PC-9 (cell line): Measurements from ENCODE around the gene KIFC1. TPM values are rescaled to one million over a fixed set of nuclear protein-coding genes. Genes with fewer than 3 reads are reported as not detected.
A peak's percentile ranks its signal among the peaks of the same experiment; 100 is the strongest.

Experiments used
- BruUV-seq: library from RNA; stranded (reverse); fragments of 400-500 nt; replicated peaks from 2 replicates; lab custom pipeline; 2021; lab: Mats Ljungman, UMichigan
- CTCF ChIA-PET: fragments of 300-600 bp; sonication (Branson Sonifier 250); formaldehyde crosslinking; loops from one replicate; lab custom pipeline; 2022; ENCODE audit warnings: antibody characterized with exemption; lab: Charles Lee
- POLR2A ChIA-PET: fragments of 300-600 bp; sonication (Branson Sonifier 250); formaldehyde crosslinking; loops from one replicate; lab custom pipeline; 2022; ENCODE audit warnings: antibody characterized with exemption; ENCODE audit not compliant: unreplicated experiment; lab: Charles Lee
- DNase-seq, 2 experiments: peaks; one replicate each; pipeline versions ENCODE4 v3.0.0 to v3.0.0-alpha.2; 2015 to 2022; ENCODE audit warnings: mixed read lengths in 1 of 2
- H2AFZ ChIP-seq: fragments of 200-600 bp; sonication (generic); 2 replicates; pipeline ENCODE4 v1.8.1; 2017; ENCODE audit warnings: antibody characterized with exemption
- H3F3A ChIP-seq: fragments of 200-600 bp; sonication (generic); 2 replicates; pipeline ENCODE4 v1.8.1; 2017; ENCODE audit warnings: antibody characterized with exemption, mild to moderate bottlenecking, low read depth; ENCODE audit not compliant: insufficient read depth
- H3K27ac ChIP-seq: fragments of 200-600 bp; sonication (generic); 2 replicates; pipeline ENCODE4 v1.6.1; 2016; ENCODE audit warnings: mixed run types
- H3K27me3 ChIP-seq: fragments of 200-600 bp; sonication (generic); 2 replicates; pipeline ENCODE4 v1.6.1; 2016; ENCODE audit warnings: low read depth, mixed run types; ENCODE audit not compliant: insufficient read depth
- H3K36me3 ChIP-seq: fragments of 200-600 bp; sonication (generic); 2 replicates; pipeline ENCODE4 v1.6.1; 2016; ENCODE audit warnings: low read depth, mixed run types
- H3K4me1 ChIP-seq: fragments of 200-600 bp; sonication (generic); replicated peaks from 2 replicates; pipeline ENCODE4 v1.6.1; 2016; ENCODE audit warnings: mixed run types; ENCODE audit not compliant: insufficient read depth
- H3K4me2 ChIP-seq: fragments of 200-600 bp; sonication (generic); 2 replicates; pipeline ENCODE4 v1.6.1; 2017; ENCODE audit warnings: mixed run types
- H3K4me3 ChIP-seq: fragments of 200-600 bp; sonication (generic); 2 replicates; pipeline ENCODE4 v1.6.1; 2016; ENCODE audit warnings: mixed run types
- H3K79me2 ChIP-seq: fragments of 200-600 bp; sonication (generic); 2 replicates; pipeline ENCODE4 v1.6.1; 2017; ENCODE audit warnings: low read depth, mixed run types
- H3K9me2 ChIP-seq: fragments of 200-600 bp; sonication (generic); 2 replicates; pipeline ENCODE4 v1.8.1; 2017; ENCODE audit warnings: mild to moderate bottlenecking; ENCODE audit not compliant: insufficient read depth
- H3K9me3 ChIP-seq: fragments of 200-600 bp; sonication (generic); 2 replicates; pipeline ENCODE4 v1.8.1; 2016; ENCODE audit warnings: low read depth; ENCODE audit not compliant: insufficient read depth
- H4K20me1 ChIP-seq: fragments of 200-600 bp; sonication (generic); 2 replicates; pipeline ENCODE4 v1.8.1; 2017; ENCODE audit not compliant: insufficient read depth
- EZH2 ChIP-seq: fragments of 200-600 bp; sonication (generic); IDR thresholded peaks from 2 replicates; pipeline ENCODE4 v1.8.0; 2017; ENCODE audit warnings: antibody characterized with exemption, low read depth
- intact Hi-C: fragments of 100-400 bp; cut with micrococcal nuclease; formaldehyde crosslinking; loops from one replicate; pipeline ENCODE4 v1.10.0; 2022; ENCODE audit not compliant: unreplicated experiment
- total RNA-seq: library from RNA; stranded (reverse); gene quantifications from 2 replicates; pipeline ENCODE4 v1.2.3, GENCODE V29; 2021
- TF ChIP-seq, protein P1 (sequence below): fragments of 200-600 bp; sonication (generic); conservative IDR thresholded peaks from 2 replicates; pipeline ENCODE4 v1.6.1; 2017; ENCODE audit warnings: mixed run types, antibody characterized with exemption, mild to moderate bottlenecking, moderate library complexity

Gene KIFC1
- total RNA-seq, 1 experiment from 2014 or later = 91.4 TPM

DNA sequence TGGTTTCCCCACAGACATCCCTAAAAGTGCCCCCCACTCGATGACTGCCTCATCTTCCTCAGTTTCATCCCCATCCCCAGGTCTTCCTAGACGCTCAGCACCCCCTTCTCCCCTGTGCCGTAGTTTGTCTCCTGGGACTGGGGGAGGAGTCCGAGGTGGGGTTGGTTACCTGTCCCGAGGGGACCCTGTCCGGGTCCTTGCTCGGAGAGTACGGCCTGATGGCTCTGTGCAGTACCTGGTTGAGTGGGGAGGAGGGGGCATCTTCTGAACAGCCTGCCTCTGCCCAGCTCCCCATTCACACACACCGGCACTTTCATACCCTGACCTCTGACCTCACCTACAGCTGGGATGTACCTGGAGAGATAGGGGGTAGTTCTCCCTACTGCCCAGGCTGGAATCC, 24.2 kb downstream of the KIFC1 start:
- POLR2A ChIA-PET = no interaction called here
- no peak for DNase-seq
- Histone ChIP-seq H3K27me3 (no peaks in the 10 kb centered on the region), H3K79me2 (peaks cover 35% of the 10 kb centered on the region), H3K4me3 (no peak overlapping the region), H3K4me2 (0 out of 2 replicates have a peak overlapping the region, but pooled peaks have one; percentile 86), H4K20me1 (no peaks in the 10 kb centered on the region), H3K9me2 (no peaks in the 10 kb centered on the region), H2AFZ (no peak overlapping the region), H3K36me3 (0 out of 2 replicates have a peak, but pooled peaks cover 6% of the 10 kb centered on the region), H3K27ac (no peak overlapping the region), H3K4me1 (peaks cover 20% of the 10 kb centered on the region), H3F3A (peaks cover 13% of the 10 kb centered on the region), H3K9me3 (no peaks in the 10 kb centered on the region)
- CTCF ChIA-PET = no interaction called here
- no TSS peak for BruUV-seq
- intact Hi-C loops = loop anchor here (10.0 kb wide), 1 partner anchor 211 kb away; the partner anchor contains the start of genes HSD17B8, RING1, RXRB and SLC39A7
- TF ChIP-seq, protein P1, sequence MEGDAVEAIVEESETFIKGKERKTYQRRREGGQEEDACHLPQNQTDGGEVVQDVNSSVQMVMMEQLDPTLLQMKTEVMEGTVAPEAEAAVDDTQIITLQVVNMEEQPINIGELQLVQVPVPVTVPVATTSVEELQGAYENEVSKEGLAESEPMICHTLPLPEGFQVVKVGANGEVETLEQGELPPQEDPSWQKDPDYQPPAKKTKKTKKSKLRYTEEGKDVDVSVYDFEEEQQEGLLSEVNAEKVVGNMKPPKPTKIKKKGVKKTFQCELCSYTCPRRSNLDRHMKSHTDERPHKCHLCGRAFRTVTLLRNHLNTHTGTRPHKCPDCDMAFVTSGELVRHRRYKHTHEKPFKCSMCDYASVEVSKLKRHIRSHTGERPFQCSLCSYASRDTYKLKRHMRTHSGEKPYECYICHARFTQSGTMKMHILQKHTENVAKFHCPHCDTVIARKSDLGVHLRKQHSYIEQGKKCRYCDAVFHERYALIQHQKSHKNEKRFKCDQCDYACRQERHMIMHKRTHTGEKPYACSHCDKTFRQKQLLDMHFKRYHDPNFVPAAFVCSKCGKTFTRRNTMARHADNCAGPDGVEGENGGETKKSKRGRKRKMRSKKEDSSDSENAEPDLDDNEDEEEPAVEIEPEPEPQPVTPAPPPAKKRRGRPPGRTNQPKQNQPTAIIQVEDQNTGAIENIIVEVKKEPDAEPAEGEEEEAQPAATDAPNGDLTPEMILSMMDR = no peak
- no peak for TF ChIP-seq EZH2

DNA sequence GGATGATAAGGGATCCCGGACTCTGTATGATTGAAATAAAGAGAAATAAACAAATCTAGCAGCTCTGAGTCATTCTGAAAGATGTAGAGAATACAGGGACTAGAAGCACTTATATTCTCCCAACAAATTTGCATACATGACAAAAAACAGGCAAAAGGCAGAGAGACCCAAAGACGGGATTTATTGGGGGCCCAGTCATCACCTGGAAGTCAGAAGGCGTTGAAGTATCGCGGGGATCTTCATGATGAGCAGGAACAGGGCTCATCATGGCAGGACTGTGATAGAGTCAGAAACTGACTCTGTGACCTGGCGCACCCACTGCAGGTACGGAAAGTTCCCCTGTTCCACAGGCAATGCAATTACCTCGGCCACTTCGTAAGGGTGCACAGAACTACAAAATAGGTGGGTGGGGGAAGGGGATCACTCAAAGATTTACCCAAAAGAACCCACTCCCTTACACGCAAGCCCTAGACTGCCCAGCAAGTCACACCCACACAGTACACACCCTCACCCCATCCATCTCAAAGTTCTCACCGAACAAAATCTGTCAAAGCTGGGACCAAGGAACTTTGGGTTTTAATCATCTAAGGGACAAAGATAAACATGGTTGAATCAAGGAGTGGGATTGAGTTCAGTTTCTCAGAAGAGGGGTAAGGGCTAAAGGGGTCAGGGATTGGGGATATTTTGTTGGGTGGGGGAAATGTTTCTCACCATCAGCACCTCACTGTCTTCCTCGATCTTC, 24.9 kb downstream of the KIFC1 start:
- intact Hi-C loops = loop anchor here (10.0 kb wide), 1 partner anchor 212 kb away; the partner anchor contains the start of genes HSD17B8, RING1, RXRB and SLC39A7
- Histone ChIP-seq H4K20me1 (no peaks in the 10 kb centered on the region), H3K79me2 (peaks cover 29% of the 10 kb centered on the region), H3K9me3 (no peaks in the 10 kb centered on the region), H3K4me1 (peaks cover 19% of the 10 kb centered on the region), H3K9me2 (no peaks in the 10 kb centered on the region), H3K27me3 (peaks cover 6% of the 10 kb centered on the region; the same call in 1 of the 2 replicates), H3K27ac (no peak overlapping the region), H3K4me2 (peak overlapping the region; percentile 86), H3K36me3 (0 out of 2 replicates have a peak, but pooled peaks cover 6% of the 10 kb centered on the region), H3K4me3 (peak overlapping the region; percentile 84), H2AFZ (no peak overlapping the region), H3F3A (peaks cover 13% of the 10 kb centered on the region)
- no peak for DNase-seq
- no TSS peak for BruUV-seq
- CTCF ChIA-PET = no interaction called here
- TF ChIP-seq, protein P1 = no peak
- TF ChIP-seq EZH2 = no peak
- POLR2A ChIA-PET = interaction anchor here (0.7 kb wide), 1 partner anchor 196 kb away, joined by 3 read pairs; no protein-coding TSS in a partner anchor

DNA sequence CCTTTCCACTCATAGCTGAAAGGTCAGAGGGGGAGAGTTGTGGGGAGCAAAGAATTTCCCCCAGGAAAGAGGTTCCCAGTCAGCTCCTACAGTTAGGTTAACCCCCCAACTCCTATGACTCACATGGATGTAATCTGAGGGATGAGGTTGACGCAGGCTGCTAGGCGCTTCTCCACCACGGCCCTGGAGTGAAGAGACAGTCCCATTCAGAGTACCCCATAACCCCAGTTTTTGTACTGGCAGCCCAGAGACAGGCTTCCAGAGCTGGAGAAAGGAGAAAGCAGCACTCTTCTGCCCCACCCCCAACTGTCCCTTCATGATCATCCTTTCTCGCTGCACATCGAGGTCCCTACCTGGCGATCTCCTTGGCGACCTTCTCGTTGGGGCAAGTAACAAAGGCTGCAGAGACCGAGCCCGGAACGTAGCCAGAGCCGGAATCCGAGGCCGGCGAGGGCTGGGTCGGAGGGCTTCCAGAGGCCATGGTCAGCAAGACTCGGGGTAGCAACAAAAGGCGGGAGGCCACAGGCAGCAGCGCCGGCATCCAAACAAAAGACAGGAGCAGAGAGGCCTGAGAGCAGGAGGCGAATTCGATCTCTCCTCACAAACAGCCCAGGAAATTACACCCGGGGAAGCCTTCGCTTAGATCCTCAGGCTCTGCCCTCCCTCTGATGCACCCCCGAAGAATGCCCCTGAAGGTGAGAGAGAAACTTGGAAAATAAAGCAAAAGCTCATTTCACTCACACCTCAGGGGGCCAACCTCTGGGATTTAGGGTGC, 25.7 kb downstream of the KIFC1 start:
- Histone ChIP-seq H3K9me2 (no peaks in the 10 kb centered on the region), H3K9me3 (no peaks in the 10 kb centered on the region), H3K4me3 (peak overlapping the region; percentile 84), H3K79me2 (peaks cover 26% of the 10 kb centered on the region), H3K27me3 (peaks cover 13% of the 10 kb centered on the region), H3F3A (peaks cover 13% of the 10 kb centered on the region), H4K20me1 (no peaks in the 10 kb centered on the region), H2AFZ (peak overlapping the region; percentile 77), H3K4me1 (peaks cover 15% of the 10 kb centered on the region), H3K4me2 (peak overlapping the region; percentile 86), H3K36me3 (0 out of 2 replicates have a peak, but pooled peaks cover 6% of the 10 kb centered on the region), H3K27ac (peak overlapping the region; percentile 74)
- TSS peak; percentile 72 for BruUV-seq
- DNase-seq = peak in 1 of 2 experiments; percentile 55
- TF ChIP-seq, protein P1 = no peak
- no peak for TF ChIP-seq EZH2
- intact Hi-C loops = loop anchor here (10.0 kb wide), 1 partner anchor 213 kb away; the partner anchor contains the start of genes HSD17B8, RING1, RXRB and SLC39A7
- ChIA-PET POLR2A (interaction anchor here (0.7 kb wide), 1 partner anchor 195 kb away, joined by 3 read pairs; no protein-coding TSS in a partner anchor), CTCF (no interaction called here)
